Measurements from ENCODE around the gene TVP23C.

Gene TVP23C

GRCh38 chr17:15456496-15456895 is 106.8 kb downstream of the TVP23C start:
- no peak for DNase-seq (ENCODE audit: extremely low spot score)
- TF ChIP-seq, protein P1, sequence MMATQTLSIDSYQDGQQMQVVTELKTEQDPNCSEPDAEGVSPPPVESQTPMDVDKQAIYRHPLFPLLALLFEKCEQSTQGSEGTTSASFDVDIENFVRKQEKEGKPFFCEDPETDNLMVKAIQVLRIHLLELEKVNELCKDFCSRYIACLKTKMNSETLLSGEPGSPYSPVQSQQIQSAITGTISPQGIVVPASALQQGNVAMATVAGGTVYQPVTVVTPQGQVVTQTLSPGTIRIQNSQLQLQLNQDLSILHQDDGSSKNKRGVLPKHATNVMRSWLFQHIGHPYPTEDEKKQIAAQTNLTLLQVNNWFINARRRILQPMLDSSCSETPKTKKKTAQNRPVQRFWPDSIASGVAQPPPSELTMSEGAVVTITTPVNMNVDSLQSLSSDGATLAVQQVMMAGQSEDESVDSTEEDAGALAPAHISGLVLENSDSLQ (IDR thresholded peaks at IDR 0.05) = no peak
- TF ChIP-seq CTBP1 (IDR thresholded peaks at IDR 0.05; ENCODE audit: borderline replicate concordance) (no peak), ZNF384 (IDR thresholded peaks at IDR 0.05) (no peak), TARDBP (IDR thresholded peaks at IDR 0.05) (no peak), BHLHE40 (IDR thresholded peaks at IDR 0.05; ENCODE audit: borderline replicate concordance) (no peak), FOXK2 (IDR thresholded peaks at IDR 0.05) (no peak), FOXM1 (IDR thresholded peaks at IDR 0.05; ENCODE audit: borderline replicate concordance) (no peak), HDGF (IDR thresholded peaks at IDR 0.05; ENCODE audit: borderline replicate concordance) (no peak), SP1 (IDR thresholded peaks at IDR 0.05) (no peak), ARNT (IDR thresholded peaks at IDR 0.05) (no peak)
- ChIA-PET POLR2A (no interaction called here), CTCF (no interaction called here)

DNA sequence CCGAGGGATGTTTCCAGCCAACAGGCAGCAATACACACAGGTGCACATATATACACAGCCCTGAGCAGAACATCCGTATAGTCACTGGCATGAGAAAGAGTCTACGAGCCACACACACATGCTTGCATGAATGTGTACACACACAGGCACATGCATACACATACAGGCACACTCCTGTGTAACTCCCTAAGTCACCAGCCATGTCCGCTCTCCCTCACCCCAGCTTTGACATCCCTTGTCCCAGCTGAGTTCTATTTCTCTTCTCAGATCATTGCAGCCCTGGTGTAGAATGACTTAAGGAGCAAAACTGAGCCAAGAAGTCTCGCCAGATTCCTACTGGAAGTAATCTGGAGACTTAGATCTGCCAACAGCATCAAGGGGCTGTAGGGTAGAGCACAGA is 108.9 kb downstream of the TVP23C start:
- ChIA-PET CTCF (no interaction called here), POLR2A (no interaction called here)
- DNase-seq (ENCODE audit: extremely low spot score) = no peak
- TF ChIP-seq BHLHE40 (IDR thresholded peaks at IDR 0.05; ENCODE audit: borderline replicate concordance) (no peak), FOXA1 (IDR thresholded peaks at IDR 0.05) (no peak), FOXK2 (IDR thresholded peaks at IDR 0.05) (no peak), FOXM1 (IDR thresholded peaks at IDR 0.05; ENCODE audit: borderline replicate concordance) (no peak), ARNT (IDR thresholded peaks at IDR 0.05) (no peak), ZNF384 (IDR thresholded peaks at IDR 0.05) (no peak), CTBP1 (IDR thresholded peaks at IDR 0.05; ENCODE audit: borderline replicate concordance) (no peak), NFRKB (IDR thresholded peaks at IDR 0.05) (no peak), HDGF (IDR thresholded peaks at IDR 0.05; ENCODE audit: borderline replicate concordance) (no peak), LEF1 (IDR thresholded peaks at IDR 0.05; ENCODE audit: borderline replicate concordance) (no peak), SUZ12 (IDR thresholded peaks at IDR 0.05) (no peak), L3MBTL2 (conservative IDR thresholded peaks at IDR 0.05) (no peak), SP1 (IDR thresholded peaks at IDR 0.05) (no peak), TARDBP (IDR thresholded peaks at IDR 0.05) (no peak), ELF4 (IDR thresholded peaks at IDR 0.05) (no peak)
- TF ChIP-seq, protein P1 (IDR thresholded peaks at IDR 0.05) = no peak

DNA sequence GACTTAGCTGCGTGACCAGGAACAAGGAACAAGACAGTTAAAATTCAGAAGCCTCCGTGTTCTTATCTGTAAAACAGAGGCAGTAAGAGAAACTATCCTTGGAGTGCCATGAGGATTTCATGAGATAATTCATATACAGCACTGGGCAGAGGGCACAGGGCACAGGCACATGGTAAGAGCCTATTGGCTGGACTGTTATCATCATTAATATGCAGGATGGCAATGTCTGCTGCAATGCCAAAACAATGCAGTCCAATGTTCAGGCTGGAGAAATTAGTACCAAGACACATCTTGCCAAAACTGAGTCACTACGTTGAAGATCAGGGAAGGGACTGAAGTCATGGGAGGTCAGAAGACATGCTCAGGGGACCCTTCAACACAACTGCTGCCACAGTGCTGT is 109.5 kb downstream of the TVP23C start:
- CTCF ChIA-PET = no interaction called here
- POLR2A ChIA-PET = no interaction called here
- DNase-seq (ENCODE audit: extremely low spot score) = no peak
- TF ChIP-seq BHLHE40 (IDR thresholded peaks at IDR 0.05; ENCODE audit: borderline replicate concordance) (no peak), ELF4 (IDR thresholded peaks at IDR 0.05) (no peak), ZNF384 (IDR thresholded peaks at IDR 0.05) (no peak), L3MBTL2 (conservative IDR thresholded peaks at IDR 0.05) (no peak), SP1 (IDR thresholded peaks at IDR 0.05) (no peak), NFRKB (IDR thresholded peaks at IDR 0.05) (no peak), ARNT (IDR thresholded peaks at IDR 0.05) (no peak), TARDBP (IDR thresholded peaks at IDR 0.05) (no peak), FOXK2 (IDR thresholded peaks at IDR 0.05) (no peak), HDGF (IDR thresholded peaks at IDR 0.05; ENCODE audit: borderline replicate concordance) (no peak), CTBP1 (IDR thresholded peaks at IDR 0.05; ENCODE audit: borderline replicate concordance) (no peak)
- TF ChIP-seq, protein P1 (IDR thresholded peaks at IDR 0.05) = no peak

DNA sequence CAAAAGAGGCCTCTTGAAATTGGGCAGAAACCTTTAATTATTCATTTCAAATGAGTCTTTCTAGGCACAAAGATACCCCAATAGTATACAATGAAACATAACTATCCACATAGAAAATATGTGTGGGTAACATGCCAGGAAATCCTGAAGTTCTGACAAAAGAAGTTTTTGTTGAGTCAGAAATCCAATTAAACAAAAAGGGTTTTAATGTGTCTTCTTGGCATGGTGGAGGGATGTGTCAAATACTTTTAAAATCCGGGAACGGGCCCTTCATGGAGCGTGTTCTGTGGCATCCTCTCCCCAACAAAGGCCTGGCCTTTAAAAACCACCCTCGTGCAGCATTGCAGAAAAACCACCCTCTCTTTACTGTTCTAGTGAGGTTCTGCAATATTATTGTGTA is 110.0 kb downstream of the TVP23C start:
- ChIA-PET POLR2A (no interaction called here), CTCF (no interaction called here)
- TF ChIP-seq ZNF384 (IDR thresholded peaks at IDR 0.05) = no peak
- TF ChIP-seq HDGF (IDR thresholded peaks at IDR 0.05; ENCODE audit: borderline replicate concordance) = no peak
- TF ChIP-seq ARNT (IDR thresholded peaks at IDR 0.05) = no peak
- TF ChIP-seq FOXM1 (IDR thresholded peaks at IDR 0.05; ENCODE audit: borderline replicate concordance) = no peak
- TF ChIP-seq CTBP1 (IDR thresholded peaks at IDR 0.05; ENCODE audit: borderline replicate concordance) = no peak
- TF ChIP-seq TARDBP (IDR thresholded peaks at IDR 0.05) = no peak
- no peak for TF ChIP-seq SUZ12 (IDR thresholded peaks at IDR 0.05)
- no peak for TF ChIP-seq NFRKB (IDR thresholded peaks at IDR 0.05)
- TF ChIP-seq ELF4 (IDR thresholded peaks at IDR 0.05) = no peak
- no peak for DNase-seq (ENCODE audit: extremely low spot score)

GRCh38 chr17:15452746-15453145 is 110.5 kb downstream of the TVP23C start:
- DNase-seq (ENCODE audit: extremely low spot score) = no peak
- ChIA-PET POLR2A (no interaction called here), CTCF (no interaction called here)
- TF ChIP-seq SUZ12 (IDR thresholded peaks at IDR 0.05) (no peak), FOXA1 (IDR thresholded peaks at IDR 0.05) (no peak), ARNT (IDR thresholded peaks at IDR 0.05) (no peak), TARDBP (IDR thresholded peaks at IDR 0.05) (no peak), FOXM1 (IDR thresholded peaks at IDR 0.05; ENCODE audit: borderline replicate concordance) (no peak), SP1 (IDR thresholded peaks at IDR 0.05) (no peak), L3MBTL2 (conservative IDR thresholded peaks at IDR 0.05) (no peak), HDGF (IDR thresholded peaks at IDR 0.05; ENCODE audit: borderline replicate concordance) (no peak), ELF4 (IDR thresholded peaks at IDR 0.05) (no peak), CTBP1 (IDR thresholded peaks at IDR 0.05; ENCODE audit: borderline replicate concordance) (no peak), FOXK2 (IDR thresholded peaks at IDR 0.05) (no peak), BHLHE40 (IDR thresholded peaks at IDR 0.05; ENCODE audit: borderline replicate concordance) (no peak), NFRKB (IDR thresholded peaks at IDR 0.05) (no peak), LEF1 (IDR thresholded peaks at IDR 0.05; ENCODE audit: borderline replicate concordance) (no peak), ZNF384 (IDR thresholded peaks at IDR 0.05) (no peak)
- TF ChIP-seq, protein P1 (IDR thresholded peaks at IDR 0.05) = no peak

All from HEK293T (cell line).